C4-2B (cell line): Measurements from ENCODE around the gene GBA2.

Experiments
- ZFX ChIP-seq: fragments of 450-650 bp; IDR thresholded peaks from 2 replicates; pipeline ENCODE4 v1.6.1; 2017
- TF ChIP-seq, protein P1 (sequence below): fragments of 450-650 bp; conservative IDR thresholded peaks from 2 replicates; pipeline ENCODE4 v1.5.1; 2017; ENCODE audit warnings: mild to moderate bottlenecking

DNA sequence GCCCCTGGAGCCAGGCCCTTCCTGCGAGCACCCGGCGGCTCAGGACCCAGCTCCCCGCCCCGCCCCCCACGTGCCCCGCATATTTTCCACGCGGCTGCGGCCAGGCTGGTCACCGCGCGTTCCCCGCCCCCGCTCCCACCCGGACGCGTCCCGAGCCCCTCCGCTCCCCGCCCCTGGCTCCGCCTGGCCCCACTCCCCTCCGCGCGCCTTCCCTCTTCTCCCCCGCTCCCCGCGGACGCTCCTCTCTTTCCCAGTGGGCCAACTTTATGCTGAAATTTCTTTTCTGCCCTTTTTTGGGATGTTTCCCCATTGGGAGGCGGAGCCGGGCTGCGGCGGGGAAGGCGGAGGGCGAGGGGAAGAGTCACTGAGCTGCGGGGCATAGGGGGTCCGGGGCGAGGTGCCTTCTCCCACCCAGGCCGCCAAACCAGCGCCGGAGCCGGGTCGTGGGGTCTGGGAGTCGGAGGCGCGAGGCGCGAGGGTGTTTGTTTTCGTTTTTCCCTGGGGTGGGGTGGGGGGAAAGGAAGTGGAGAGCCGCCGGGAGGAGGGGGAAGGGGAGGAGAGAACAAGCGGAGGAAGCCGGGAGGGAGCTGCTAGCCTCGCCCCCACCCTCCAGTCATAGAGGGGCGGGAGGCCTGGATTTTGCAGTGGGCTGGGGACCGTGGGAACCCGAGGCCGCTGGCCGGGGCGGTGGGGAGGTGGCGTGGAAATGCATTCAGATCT lies 58.3 kb downstream of the GBA2 start:
- TF ChIP-seq, protein P1, sequence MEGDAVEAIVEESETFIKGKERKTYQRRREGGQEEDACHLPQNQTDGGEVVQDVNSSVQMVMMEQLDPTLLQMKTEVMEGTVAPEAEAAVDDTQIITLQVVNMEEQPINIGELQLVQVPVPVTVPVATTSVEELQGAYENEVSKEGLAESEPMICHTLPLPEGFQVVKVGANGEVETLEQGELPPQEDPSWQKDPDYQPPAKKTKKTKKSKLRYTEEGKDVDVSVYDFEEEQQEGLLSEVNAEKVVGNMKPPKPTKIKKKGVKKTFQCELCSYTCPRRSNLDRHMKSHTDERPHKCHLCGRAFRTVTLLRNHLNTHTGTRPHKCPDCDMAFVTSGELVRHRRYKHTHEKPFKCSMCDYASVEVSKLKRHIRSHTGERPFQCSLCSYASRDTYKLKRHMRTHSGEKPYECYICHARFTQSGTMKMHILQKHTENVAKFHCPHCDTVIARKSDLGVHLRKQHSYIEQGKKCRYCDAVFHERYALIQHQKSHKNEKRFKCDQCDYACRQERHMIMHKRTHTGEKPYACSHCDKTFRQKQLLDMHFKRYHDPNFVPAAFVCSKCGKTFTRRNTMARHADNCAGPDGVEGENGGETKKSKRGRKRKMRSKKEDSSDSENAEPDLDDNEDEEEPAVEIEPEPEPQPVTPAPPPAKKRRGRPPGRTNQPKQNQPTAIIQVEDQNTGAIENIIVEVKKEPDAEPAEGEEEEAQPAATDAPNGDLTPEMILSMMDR, result no peak
- no peak for TF ChIP-seq ZFX
